ENCODE measurements around the gene CDK16.
A peak's percentile ranks its signal among the peaks of the same experiment; 100 is the strongest.

The CDK16 gene

DNA sequence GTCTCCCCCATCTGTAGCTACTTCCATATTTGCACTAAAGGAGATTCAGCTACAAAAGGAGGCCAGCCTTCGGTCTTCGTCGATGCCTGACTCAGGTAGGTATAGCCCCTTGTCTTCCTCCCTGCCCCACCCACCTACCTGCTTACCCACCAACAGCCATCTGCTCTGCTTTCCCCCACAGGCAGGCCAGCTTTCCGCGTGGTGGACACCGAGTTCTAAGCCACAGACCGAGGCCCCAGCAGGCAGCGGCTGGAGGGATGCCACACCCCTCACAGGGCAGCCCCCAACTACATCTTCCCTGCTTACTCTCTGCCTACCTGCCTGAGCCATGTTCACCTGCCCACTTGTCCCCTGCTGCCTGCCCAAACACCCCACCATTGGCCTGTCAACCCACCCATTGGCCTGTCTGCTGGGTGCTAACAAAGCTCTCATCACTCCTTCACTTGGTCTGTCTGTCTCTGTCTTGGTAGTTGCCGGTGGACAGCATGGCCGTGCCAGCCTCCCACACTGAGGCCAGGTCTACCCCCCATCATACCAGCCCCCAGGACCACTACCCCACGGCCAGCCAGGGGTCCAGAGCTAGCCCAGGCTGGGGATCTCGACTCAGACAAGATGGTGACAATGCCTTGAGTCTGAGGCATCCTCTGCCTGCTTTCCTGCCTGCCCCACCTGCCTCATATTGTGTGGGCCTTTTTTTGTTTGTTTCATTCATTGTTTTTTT lies 10.2 kb downstream of the CDK16 start:
- DNase-seq = no peak

DNA sequence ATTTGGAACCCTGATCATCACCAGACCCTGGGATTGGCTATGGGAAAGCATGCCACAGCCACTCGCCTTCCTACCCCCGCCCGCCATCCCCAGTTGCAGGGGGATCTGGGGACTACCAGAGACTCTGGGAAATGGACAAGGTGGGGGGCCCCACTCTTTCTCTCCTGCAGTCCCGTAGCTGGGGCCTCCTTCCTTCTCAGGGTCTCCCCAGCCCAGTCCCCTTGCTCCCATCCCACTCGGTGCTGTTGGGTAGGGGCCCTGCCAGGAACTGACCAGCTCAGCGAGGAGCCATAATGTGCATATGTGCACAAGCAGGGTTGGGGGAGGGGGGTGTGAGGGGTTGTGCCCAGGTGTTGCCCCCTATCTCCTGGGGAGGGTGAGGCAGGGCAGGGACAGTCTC lies 10.9 kb downstream of the CDK16 start:
- no peak for DNase-seq

DNA sequence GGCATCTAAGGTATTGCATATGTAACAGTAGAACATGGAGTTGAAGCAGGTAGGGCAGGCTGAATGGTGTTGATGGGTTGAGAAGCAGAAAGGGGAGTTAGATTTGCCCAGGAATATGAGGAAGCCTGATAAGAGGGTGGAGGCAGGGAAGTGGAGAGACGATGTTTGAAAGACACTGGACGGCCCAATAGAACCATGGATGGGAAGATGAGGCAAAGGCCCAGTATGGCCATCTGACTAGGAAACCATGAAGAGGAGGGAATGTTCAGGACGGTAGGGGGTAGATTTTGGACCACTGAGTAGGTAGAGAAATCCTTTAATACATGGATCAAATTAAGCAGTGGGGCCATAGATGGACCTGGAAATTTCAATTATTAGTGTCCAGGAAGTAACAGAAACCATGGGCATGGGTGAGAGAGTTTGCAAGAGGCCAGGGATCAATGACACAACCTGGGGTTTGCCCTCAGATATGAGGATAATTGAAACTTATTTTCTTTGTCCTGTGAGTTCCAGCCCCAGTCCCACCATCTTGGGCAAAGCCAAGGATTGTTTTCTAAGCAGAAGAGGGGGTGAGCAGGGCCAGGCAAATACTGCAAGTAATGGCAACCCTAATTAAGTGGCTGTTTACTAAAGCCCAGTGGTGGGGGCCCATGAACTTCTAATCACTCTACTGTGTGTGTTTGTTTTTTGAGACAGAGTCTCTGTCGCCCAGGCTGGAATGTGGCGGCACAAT lies 11.8 kb downstream of the CDK16 start:
- DNase-seq = no peak

DNA sequence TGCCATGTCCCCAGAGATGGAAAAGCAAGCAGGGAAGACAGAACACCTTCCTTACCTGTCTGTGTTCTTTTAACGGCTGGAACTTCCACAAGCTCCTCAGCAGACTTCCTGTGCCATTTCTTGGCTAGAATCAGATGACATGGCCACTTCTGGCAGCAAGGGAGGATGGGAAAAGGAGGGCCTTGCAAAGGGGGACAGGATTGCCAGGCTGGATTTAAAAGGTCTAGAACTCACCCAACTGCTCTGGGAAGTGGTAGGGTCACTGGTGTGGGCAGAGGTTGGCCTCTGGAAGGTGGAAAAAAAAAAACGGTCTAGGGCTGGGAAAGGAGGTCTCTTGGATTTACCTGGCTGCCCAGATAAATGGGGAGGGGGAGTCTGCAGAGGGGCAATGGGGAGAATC lies 12.7 kb downstream of the CDK16 start:
- no peak for DNase-seq

DNA sequence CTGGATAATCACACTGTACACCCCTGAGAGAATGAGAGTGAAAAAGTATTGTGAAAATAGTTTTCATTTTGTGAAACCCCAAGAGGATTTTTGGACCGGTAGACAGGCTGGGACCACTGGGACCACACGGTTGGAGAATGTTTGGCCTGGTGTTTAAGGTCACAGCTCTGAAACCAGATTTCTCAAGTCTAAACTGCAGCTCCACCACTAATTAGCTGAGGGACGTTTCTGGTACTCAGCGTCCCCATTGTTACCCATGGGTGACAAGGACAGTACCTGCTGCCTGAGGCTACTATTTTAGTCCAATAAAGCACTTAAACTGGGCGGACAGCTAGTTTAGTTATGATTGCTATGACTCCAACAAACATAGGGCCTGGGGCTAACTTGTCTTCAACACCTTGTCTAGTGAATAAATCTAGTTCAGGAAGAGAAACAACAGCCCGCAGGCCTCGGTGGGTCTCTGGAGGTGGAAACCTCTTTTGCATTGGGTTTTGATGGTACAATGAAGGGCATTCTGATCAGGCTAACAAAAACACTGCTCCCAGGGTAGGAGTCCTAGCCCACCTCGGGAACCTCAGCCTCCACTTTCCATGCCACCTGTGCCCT lies 13.8 kb downstream of the CDK16 start:
- DNase-seq = no peak

DNA sequence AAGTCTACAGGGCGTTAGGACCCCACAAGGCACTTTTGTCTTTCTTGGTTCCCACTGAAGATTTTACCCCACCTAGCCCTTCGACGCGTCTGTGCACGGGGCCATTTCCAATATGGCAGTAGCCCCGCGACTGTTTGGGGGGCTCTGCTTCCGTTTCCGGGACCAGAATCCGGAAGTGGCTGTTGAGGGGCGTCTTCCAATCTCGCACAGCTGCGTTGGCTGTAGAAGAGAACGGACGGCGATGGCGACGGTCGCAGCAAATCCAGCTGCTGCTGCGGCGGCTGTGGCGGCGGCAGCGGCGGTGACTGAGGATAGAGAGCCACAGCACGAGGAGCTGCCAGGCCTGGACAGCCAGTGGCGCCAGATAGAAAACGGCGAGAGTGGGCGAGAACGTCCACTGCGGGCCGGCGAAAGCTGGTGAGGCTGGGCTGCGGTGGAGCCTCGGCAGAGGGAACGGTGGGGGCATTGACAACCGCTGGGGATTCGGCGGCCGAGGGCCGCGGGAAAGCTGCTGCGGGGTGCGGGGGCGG lies 14.4 kb downstream of the CDK16 start, which contains the start of gene USP11:
TSS of gene USP11 (plus strand) at position 207 of the 530 bp plus-strand sequence. CDS start at position 242, 35 bp downstream.
- DNase-seq = peak; percentile 52

DNA sequence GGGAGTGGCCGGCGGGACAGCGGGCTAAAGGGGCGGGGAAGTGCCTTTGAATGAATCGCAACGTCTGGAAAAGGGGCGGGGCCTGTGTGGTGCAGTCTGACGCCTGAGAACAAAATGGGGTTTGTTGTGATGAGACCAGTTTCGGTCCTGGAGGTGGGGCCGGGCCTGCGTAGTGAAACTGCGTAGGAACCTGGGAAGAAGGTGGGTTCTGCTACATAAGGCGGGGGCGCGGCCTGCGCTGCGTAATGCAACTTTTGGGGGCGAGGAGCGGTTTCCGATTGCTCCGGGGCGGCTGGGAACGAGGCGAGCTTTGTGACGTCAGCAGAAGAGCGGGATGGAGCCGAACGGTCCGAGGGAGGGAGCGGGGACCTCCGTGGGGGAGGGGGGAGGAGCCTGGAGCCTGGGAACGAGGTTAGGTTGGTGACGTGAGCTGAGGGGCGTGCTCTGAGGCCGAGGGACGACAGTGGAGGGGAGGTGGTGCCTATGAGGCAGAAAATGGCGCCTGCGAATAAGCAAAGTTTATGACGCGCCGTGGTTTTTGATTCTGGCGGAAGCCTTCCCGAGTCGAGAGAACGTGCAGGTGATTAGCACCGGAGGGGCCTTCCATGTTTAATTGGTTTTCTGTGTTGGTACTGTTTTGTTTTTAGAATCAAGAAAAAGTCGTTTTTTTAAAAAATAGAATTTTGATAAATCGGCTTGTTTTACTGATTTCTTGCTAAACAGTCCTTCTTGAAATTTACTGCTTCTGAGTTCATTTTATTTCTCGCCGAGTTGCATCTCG lies 15.0 kb downstream of the CDK16 start:
- DNase-seq = peak; percentile 89

DNA sequence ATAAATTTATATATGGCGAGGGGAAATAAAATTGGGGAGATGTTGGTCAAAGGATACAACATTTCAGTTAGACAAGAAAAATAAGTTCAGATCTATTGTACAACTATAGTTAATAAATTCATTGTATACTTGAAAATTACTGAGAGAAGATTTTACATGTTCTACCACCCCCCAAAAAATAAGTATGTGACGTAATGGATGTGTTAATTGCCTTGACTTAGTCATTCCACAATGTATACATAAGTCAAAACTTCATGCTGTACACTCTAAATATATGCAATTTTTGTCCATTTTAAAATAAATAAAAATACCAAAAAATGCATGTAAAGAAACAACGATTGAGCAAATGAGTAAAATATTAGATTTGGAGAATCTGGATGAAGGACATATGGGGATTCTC lies 16.1 kb downstream of the CDK16 start:
- no peak for DNase-seq

DNA sequence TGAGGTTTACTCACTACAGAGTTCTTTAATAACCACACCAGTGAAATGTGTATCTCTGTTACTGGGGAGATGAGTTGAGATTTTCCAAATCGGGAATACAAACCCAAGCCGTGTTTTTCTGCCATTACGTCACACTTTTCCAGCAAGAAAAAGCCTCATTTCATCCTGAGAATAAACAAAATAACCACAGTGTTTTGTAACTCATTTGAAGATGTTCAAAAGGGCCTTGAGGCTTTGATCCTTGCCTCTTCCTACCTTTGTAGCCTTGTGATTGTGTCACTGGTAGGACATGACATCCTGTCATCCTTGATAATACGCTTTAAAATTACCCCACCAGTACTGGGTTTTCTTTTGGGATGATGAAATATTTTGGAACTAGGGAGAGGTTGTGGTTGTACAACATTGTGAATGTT lies 17.2 kb downstream of the CDK16 start:
- DNase-seq = no peak

DNA sequence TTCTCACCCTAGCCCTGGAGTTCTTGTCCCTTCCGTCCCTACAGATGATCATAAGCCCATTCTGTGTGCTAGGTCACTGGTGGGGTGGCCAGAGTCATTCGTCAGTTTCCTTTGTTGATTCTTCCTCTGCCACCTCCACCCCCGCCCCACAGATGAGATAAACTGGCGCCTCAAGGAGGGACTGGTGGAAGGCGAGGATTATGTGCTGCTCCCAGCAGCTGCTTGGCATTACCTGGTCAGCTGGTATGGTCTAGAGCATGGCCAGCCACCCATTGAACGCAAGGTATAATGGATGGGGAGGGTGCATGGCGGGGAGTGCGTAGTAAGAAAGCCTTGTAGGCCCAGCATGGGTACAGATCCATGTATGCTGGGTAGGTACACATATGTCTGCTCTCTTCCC lies 20.7 kb downstream of the CDK16 start:
- DNase-seq = no peak

DNA sequence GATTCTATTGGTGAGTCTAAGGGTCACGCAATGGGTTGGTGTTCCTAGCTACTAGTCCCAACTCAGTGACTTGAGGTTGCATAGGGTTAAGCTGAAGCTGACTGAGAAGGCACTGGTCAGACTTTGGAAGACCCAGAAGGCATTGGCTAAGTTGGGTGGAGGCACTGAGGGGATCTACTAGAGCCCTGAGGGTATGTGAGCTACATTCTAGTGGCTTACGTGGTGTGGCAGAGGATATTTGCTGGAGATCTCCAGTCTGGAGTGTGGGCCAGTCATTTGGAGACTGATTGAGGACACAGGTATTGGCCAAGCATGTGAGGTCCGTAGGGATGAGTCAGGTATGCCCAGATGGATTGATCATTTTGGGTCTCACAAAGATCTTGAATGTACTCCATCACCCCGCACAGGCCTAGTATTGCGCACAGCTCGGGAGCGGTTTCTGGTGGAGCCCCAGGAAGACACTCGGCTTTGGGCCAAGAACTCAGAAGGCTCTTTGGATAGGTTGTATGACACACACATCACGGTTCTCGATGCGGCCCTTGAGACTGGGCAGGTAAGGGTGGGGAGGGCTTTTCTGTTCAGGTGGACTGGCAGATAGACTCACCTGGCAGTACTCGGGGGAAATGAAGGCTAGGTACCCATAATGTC lies 21.5 kb downstream of the CDK16 start:
- DNase-seq = no peak

DNA sequence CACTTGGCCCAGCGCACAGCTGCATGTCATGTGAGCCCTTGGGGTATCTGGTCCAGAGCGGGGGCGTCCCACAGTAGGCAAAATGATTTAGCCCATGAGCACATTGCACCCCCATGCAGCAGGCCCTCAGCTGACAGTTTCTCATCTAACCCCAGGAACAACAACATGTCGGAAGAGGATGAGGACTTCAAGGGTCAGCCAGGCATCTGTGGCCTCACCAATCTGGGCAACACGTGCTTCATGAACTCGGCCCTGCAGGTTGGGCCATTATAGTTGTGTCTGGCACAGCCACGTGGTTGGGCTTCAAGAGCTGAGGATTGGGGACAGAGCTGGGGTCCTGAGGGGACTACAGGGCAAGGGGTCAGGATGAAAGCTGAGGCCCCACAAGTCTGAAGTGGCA lies 22.1 kb downstream of the CDK16 start:
- no peak for DNase-seq

DNA sequence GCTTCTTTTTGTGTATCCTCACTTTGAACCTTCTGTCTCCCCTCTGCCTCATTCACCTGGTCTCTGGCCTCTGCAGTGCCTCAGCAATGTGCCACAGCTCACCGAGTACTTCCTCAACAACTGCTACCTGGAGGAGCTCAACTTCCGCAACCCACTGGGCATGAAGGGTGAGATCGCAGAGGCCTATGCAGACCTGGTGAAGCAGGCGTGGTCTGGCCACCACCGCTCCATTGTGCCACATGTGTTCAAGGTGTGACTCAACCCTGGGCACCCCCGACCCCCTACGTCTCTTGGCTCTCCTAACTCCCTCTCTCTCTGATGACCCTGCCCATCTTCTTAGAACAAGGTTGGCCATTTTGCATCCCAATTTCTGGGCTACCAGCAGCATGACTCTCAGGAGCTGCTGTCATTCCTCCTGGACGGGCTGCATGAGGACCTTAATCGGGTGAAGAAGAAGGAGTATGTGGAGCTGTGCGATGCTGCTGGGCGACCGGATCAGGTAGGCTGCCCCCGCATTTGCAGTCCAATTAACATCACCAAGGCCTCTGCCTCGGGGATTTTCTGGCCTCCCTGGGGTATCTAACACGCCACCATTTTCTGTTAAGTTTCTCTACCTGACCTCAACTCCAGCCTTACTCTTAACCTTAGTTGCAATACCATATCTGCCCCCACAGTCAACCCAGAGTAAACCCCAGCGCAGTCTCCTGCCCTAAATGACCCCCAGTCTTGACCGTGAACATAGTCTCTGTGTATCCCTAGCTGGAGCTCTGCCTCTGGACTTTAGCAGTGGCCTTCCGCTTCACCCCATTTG lies 22.9 kb downstream of the CDK16 start:
- DNase-seq = no peak

DNA sequence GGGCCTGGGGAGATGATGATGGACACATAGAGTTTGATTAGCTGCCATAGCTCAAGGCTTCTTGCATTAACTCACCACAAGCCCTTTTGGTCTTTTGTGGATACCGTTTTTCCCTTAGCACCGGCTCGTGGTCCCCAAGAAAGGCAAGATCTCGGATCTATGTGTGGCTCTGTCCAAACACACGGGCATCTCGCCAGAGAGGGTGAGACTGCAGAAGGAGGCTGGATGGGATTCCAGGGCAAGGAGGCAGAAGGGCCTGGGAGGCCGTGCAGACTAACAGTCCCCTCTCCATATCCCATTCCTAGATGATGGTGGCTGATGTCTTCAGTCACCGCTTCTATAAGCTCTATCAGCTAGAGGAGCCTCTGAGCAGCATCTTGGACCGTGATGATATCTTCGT lies 23.8 kb downstream of the CDK16 start:
- DNase-seq = no peak

DNA sequence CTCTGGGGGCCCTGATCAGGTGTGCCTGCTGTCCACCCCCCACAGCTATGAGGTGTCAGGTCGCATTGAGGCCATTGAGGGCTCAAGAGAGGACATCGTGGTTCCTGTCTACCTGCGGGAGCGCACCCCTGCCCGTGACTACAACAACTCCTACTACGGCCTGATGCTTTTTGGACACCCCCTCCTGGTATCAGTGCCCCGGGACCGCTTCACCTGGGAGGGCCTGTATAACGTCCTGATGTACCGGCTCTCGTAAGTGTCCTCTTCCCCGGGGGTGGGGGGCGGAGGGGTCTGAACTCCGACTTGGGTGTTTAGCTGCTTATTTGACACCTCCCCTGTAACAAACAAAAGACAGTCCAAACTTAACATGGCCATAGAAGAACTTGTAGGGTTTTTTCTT lies 24.9 kb downstream of the CDK16 start:
- no peak for DNase-seq

DNA sequence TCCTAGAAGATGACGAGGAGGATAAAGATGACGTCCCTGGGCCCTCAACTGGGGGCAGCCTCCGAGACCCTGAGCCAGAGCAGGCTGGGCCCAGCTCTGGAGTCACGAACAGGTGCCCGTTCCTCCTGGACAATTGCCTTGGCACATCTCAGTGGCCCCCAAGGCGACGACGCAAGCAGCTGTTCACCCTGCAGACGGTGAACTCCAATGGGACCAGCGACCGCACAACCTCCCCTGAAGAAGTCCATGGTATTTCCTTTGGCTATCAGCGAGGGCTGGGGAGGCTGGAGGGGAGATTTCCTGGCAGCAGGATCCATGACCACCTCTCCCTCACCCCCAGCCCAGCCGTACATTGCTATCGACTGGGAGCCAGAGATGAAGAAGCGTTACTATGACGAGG lies 26.2 kb downstream of the CDK16 start:
- no peak for DNase-seq

DNA sequence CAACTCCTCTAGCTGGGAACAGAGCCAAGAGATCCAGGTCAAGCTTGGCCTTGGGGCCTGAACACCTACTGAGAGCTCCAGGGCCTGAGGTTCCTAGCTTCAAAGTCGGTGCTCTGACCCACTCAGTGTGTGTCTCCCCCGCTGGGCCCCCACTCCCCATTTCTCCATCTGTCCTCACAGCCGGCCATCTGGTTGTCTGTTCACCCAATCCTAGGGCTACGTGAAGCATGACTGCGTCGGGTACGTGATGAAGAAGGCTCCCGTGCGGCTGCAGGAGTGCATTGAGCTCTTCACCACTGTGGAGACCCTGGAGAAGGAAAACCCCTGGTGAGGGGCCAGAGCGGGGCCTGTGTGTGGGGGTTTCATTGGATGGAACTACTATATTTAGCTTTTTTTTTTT lies 26.7 kb downstream of the CDK16 start:
- DNase-seq = no peak

DNA sequence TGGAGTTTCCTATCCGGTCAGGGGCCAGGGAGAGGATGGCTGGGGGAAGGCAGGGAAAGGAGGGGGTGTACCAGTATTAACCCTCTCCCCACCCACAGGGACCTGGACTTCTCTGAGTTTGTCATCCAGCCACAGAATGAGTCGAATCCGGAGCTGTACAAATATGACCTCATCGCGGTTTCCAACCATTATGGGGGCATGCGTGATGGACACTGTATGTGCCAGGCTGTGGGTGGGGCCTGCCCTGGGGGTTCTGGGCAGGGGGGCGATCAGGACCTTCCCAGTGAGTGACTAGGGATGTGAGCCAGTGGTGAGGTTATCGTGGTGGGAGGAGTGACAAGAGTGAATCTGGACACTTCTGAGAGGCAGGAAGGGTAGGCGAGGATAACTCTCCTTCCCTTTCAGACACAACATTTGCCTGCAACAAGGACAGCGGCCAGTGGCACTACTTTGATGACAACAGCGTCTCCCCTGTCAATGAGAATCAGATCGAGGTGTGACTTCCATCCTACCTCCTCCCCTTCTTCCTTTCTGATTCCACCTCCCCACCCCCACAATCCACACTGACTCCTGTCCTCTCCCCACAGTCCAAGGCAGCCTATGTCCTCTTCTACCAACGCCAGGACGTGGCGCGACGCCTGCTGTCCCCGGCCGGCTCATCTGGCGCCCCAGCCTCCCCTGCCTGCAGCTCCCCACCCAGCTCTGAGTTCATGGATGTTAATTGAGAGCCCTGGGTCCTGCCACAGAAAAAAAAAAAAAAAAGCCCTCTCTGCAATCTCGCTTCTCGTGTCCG lies 28.9 kb downstream of the CDK16 start:
- no peak for DNase-seq

DNA sequence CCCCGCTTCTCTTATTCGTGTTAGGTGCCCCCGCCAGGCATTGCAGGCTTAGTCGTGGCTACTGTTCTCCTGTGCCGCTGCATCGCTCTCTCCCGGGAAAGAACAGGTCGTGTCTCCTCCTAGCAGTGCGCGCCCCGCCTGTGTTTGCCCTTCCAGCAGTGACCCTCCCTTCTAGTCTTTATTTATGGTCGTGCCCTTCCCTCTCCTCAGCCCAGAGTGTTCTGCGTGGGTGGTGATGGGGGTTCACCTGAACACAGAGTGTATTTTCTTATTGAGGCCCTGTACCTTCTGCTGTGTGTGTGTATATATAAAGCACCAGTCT lies 29.5 kb downstream of the CDK16 start:
- no peak for DNase-seq

DNA sequence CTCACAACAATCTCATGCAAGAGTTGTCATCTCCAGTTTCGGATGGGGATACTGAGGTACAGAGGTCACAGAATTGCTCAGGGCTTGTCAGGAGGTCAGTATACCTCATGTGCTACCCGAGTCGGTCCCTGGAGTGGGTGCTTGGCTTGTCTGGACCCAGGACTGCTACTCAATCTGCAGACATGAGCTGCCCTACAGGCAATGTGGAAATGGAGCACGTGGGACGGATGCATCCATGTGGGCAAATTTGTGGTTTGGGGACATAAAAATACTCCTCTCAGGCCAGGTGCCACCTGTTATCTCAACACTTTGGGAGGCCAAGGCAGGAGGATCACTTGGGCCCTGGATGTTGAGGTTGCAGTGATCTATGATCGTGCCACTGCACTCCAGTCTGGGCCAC lies 30.1 kb downstream of the CDK16 start:
- DNase-seq = no peak

DNA sequence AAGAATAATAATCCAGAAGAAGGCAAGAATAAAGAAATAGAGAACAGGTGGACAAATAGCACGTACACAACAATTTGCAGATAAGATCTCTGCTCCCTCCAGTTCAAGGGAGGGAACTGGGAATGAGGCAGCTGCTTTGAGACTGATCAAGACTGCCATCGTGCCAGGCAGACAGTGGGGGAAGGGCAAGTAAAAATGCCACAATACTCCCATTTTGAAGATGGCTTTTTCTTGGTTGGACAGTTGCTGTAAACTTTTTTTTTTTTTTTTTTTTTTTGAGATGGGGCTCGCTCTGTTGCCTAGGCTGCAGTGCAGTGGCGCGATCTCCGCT lies 31.5 kb downstream of the CDK16 start:
- DNase-seq = no peak

All from NCI-H2171 (cell line).